H9 (cell line): ENCODE measurements around the gene SLC25A22. TPM values are rescaled to one million over a fixed set of nuclear protein-coding genes. Genes with fewer than 3 reads are reported as not detected.

Source experiments
- DNase-seq: peaks from one replicate; pipeline ENCODE4 v3.0.0-alpha.2; 2017
- H2AFZ ChIP-seq: one replicate; pipeline ENCODE4 v1.6.1; 2013; ENCODE audit warnings: mild to moderate bottlenecking, low read length, control low read depth, moderate library complexity
- H2AK5ac ChIP-seq: 2 replicates; pipeline ENCODE4 v1.6.1; 2013; ENCODE audit warnings: low read length, control low read depth, mixed read lengths; ENCODE audit not compliant: insufficient read length
- H2BK120ac ChIP-seq: one replicate; pipeline ENCODE4 v1.6.1; 2013; ENCODE audit warnings: low read depth, mild to moderate bottlenecking, low read length, control low read depth, inconsistent platforms; ENCODE audit not compliant: poor library complexity, severe bottlenecking
- H2BK12ac ChIP-seq: 2 replicates; pipeline ENCODE4 v1.6.1; 2013; ENCODE audit warnings: low read length, control low read depth, mixed read lengths, low read depth; ENCODE audit not compliant: insufficient read length
- H2BK15ac ChIP-seq: 2 replicates; pipeline ENCODE4 v1.6.1; 2013; ENCODE audit warnings: low read depth, low read length, control low read depth
- H2BK20ac ChIP-seq: one replicate; pipeline ENCODE4 v1.6.1; 2013; ENCODE audit warnings: low read depth, mild to moderate bottlenecking, low read length, control low read depth, inconsistent platforms; ENCODE audit not compliant: poor library complexity, severe bottlenecking
- H2BK5ac ChIP-seq: 2 replicates; pipeline ENCODE4 v1.6.1; 2013; ENCODE audit warnings: low read length, control low read depth, mixed read lengths; ENCODE audit not compliant: insufficient read length
- H3K14ac ChIP-seq: 2 replicates; pipeline ENCODE4 v1.6.1; 2013; ENCODE audit warnings: low read length, control low read depth; ENCODE audit not compliant: insufficient read depth
- H3K18ac ChIP-seq: 2 replicates; pipeline ENCODE4 v1.6.1; 2013; ENCODE audit warnings: low read depth, mild to moderate bottlenecking, mixed read lengths, low read length, control low read depth; ENCODE audit not compliant: insufficient read length
- H3K23ac ChIP-seq: 2 replicates; pipeline ENCODE4 v1.6.1; 2013; ENCODE audit warnings: low read length, control low read depth, mixed read lengths, low read depth; ENCODE audit not compliant: insufficient read length
- H3K23me2 ChIP-seq: 2 replicates; pipeline ENCODE4 v1.6.1; 2013; ENCODE audit warnings: low read depth, mild to moderate bottlenecking, mixed read lengths, low read length, control low read depth; ENCODE audit not compliant: insufficient read length, poor library complexity, severe bottlenecking
- H3K27ac ChIP-seq: 2 replicates; pipeline ENCODE4 v1.5.1; 2013; ENCODE audit warnings: low read length, control low read depth, mixed read lengths, low read depth; ENCODE audit not compliant: insufficient read length
- H3K27me3 ChIP-seq: 2 replicates; pipeline ENCODE4 v1.6.1; 2013; ENCODE audit warnings: low read length, control low read depth, inconsistent platforms; ENCODE audit not compliant: insufficient read depth
- H3K4ac ChIP-seq: 2 replicates; pipeline ENCODE4 v1.6.1; 2013; ENCODE audit warnings: low read depth, mild to moderate bottlenecking, control low read depth, inconsistent platforms, low read length, moderate library complexity
- H3K4me1 ChIP-seq: 2 replicates; pipeline ENCODE4 v1.6.1; 2013; ENCODE audit warnings: low read length, control low read depth, inconsistent platforms; ENCODE audit not compliant: insufficient read depth
- H3K4me2 ChIP-seq: 2 replicates; pipeline ENCODE4 v1.6.1; 2013; ENCODE audit warnings: low read length, control low read depth, mixed read lengths; ENCODE audit not compliant: insufficient read length, insufficient read depth
- H3K56ac ChIP-seq: 2 replicates; pipeline ENCODE4 v1.6.1; 2013; ENCODE audit warnings: low read depth, mild to moderate bottlenecking, mixed read lengths, low read length, control low read depth; ENCODE audit not compliant: insufficient read length
- H3K79me1 ChIP-seq: 2 replicates; pipeline ENCODE4 v1.6.1; 2013; ENCODE audit warnings: low read depth, mild to moderate bottlenecking, moderate library complexity, low read length, control low read depth, inconsistent platforms; ENCODE audit not compliant: insufficient read depth, poor library complexity, severe bottlenecking
- H3K79me2 ChIP-seq: 2 replicates; pipeline ENCODE4 v1.6.1; 2013; ENCODE audit warnings: low read length, control low read depth, inconsistent platforms; ENCODE audit not compliant: insufficient read depth
- H3K9ac ChIP-seq: 2 replicates; pipeline ENCODE4 v1.6.1; 2013; ENCODE audit warnings: low read length, control low read depth, mixed read lengths; ENCODE audit not compliant: insufficient read length; ENCODE audit errors: extremely low read depth
- H3K9me3 ChIP-seq: one replicate; pipeline ENCODE4 v1.6.1; 2013; ENCODE audit warnings: low read depth, low read length, inconsistent platforms; ENCODE audit not compliant: control insufficient read depth
- H3T11ph ChIP-seq: one replicate; pipeline ENCODE4 v1.6.1; 2013; ENCODE audit warnings: mild to moderate bottlenecking, low read length, control low read depth, inconsistent platforms
- H4K20me1 ChIP-seq: one replicate; pipeline ENCODE4 v1.6.1; 2013; ENCODE audit not compliant: control insufficient read depth, insufficient read length, insufficient read depth
- H4K5ac ChIP-seq: 2 replicates; pipeline ENCODE4 v1.6.1; 2013; ENCODE audit warnings: low read depth, mild to moderate bottlenecking, mixed read lengths, low read length, control low read depth; ENCODE audit not compliant: insufficient read length
- H4K8ac ChIP-seq: replicated peaks from 2 replicates; pipeline ENCODE4 v1.6.1; 2013; ENCODE audit warnings: low read length, control low read depth, mixed read lengths, low read depth; ENCODE audit not compliant: insufficient read length
- H4K91ac ChIP-seq: 2 replicates; pipeline ENCODE4 v1.6.1; 2013; ENCODE audit warnings: low read depth, mild to moderate bottlenecking, moderate library complexity, mixed read lengths, low read length, control low read depth; ENCODE audit not compliant: insufficient read length
- H3K27ac Mint-ChIP-seq, 3 experiments: 2 replicates in 2 of 3; 3 replicates in 1 of 3; pipeline ENCODE4 v1.8.0; 2020 to 2021; ENCODE audit warnings: mixed read lengths in 3 of 3, mild to moderate bottlenecking in 1 of 3, moderate library complexity in 1 of 3
- H3K27me3 Mint-ChIP-seq: 2 replicates; pipeline ENCODE4 v1.8.0; 2021; ENCODE audit warnings: low read depth, mild to moderate bottlenecking, moderate library complexity, mixed read lengths
- H3K36me3 Mint-ChIP-seq, 3 experiments: 2 replicates in 2 of 3; 3 replicates in 1 of 3; pipeline ENCODE4 v1.8.0; 2020 to 2021; ENCODE audit warnings: low read depth in 3 of 3, mixed read lengths in 3 of 3; ENCODE audit not compliant: insufficient read depth in 1 of 3
- H3K4me1 Mint-ChIP-seq, 2 experiments: 2 replicates each; pipeline ENCODE4 v1.8.0; 2020; ENCODE audit warnings: mixed read lengths in 2 of 2
- H3K4me3 Mint-ChIP-seq, 2 experiments: 2 replicates in 1 of 2; 3 replicates in 1 of 2; pipeline ENCODE4 v1.8.0; 2020 to 2021; ENCODE audit warnings: mild to moderate bottlenecking in 2 of 2, mixed read lengths in 2 of 2, moderate library complexity in 1 of 2
- H3K9me3 Mint-ChIP-seq, 2 experiments: 2 replicates in 1 of 2; 3 replicates in 1 of 2; pipeline ENCODE4 v1.8.0; 2020; ENCODE audit warnings: mild to moderate bottlenecking in 2 of 2, mixed read lengths in 2 of 2, moderate library complexity in 1 of 2
- CTCF ChIP-seq: fragments of 200-600 bp; sonication (generic); conservative IDR thresholded peaks from 3 replicates; pipeline ENCODE4 v1.8.0; 2021; ENCODE audit warnings: antibody characterized with exemption, mild to moderate bottlenecking
- WGBS: extraction: QIAGEN DNeasy Blood & Tissue Kit; methylation state at CpG from one replicate; pipeline ENCODE4 v1.1.7; 2013; ENCODE audit warnings: missing lambda C conversion rate, low lambda C conversion rate, mixed read lengths; ENCODE audit not compliant: insufficient read length; ENCODE audit errors: extremely low coverage; 5-methylcytosine and 5-hydroxymethylcytosine counted together
- total RNA-seq: library from RNA; stranded (reverse); gene quantifications from 2 replicates; pipeline ENCODE4 v1.2.1, GENCODE V29; 2021

SLC25A22 gene
- total RNA-seq, 1 experiment from 2014 or later = 51.9 TPM

- Histone ChIP-seq H3K27ac (peak overlapping the region; percentile 50), H3K56ac (no peak overlapping the region), H3K18ac (peak overlapping the region; percentile 73), H2BK15ac (no peak overlapping the region), H2AFZ (no peak overlapping the region), H2BK120ac (no peak overlapping the region), H4K20me1 (no peaks in the 10 kb centered on the region), H3K14ac (peak overlapping the region; percentile 90), H4K8ac (no peak overlapping the region), H2AK5ac (no peak overlapping the region), H3T11ph (no peak overlapping the region), H3K23ac (no peak overlapping the region), H4K5ac (no peak overlapping the region), H3K79me2 (peaks cover 33% of the 10 kb centered on the region), H3K9me3 (no peaks in the 10 kb centered on the region), H2BK20ac (no peak overlapping the region), H2BK5ac (no peak overlapping the region), H3K4me2 (peak overlapping the region; percentile 98), H2BK12ac (no peak overlapping the region), H3K79me1 (peaks cover 8% of the 10 kb centered on the region), H3K27me3 (no peaks in the 10 kb centered on the region), H3K9ac (peak overlapping the region; percentile 45), H3K4ac (no peak overlapping the region), H4K91ac (no peak overlapping the region), H3K23me2 (peaks cover 10% of the 10 kb centered on the region), H3K4me1 (no peaks in the 10 kb centered on the region; the same call in 1 of the 2 replicates)
- Mint-ChIP-seq H3K27ac (peak overlapping the region; percentile 97 to 98 (median 98)), H3K4me1 (peaks cover 24 to 40% of the 10 kb centered on the region in 2 experiments), H3K27me3 (no peaks in the 10 kb centered on the region), H3K36me3 (peaks cover 5 to 13% (median 8%) of the 10 kb centered on the region in 3 experiments; a peak in 6 of 7 replicates), H3K4me3 (peak overlapping the region; percentile 83 to 92), H3K9me3 (no peaks in the 10 kb centered on the region)
- no CpG with 5 or more reads among the region's 46 CpGs for WGBS
- no peak; the same call in 2 of the 3 replicates for TF ChIP-seq CTCF
- peak; percentile 65 for DNase-seq
These were observed 51.6 kb downstream of the SLC25A22 start for GRCh38 chr11:746289-747157.
